ENCODE measurements around the gene ZNF398. TPM values are rescaled to one million over a fixed set of nuclear protein-coding genes. Genes with fewer than 3 reads are reported as not detected.

ZNF398 gene
- total and polyA plus RNA-seq, 5 donors from 2014 or later: 5.5 to 14.4 (median 11.9) TPM

Other genes starting within 250 kb of the ZNF398 start
- gene PDIA4, start 118.9 kb upstream of the ZNF398 start, total RNA-seq: 33.4 TPM
- gene PDIA4, start 118.9 kb upstream of the ZNF398 start, polyA plus RNA-seq: 10 to 100 TPM; 66.8 to 78.3 (median 72.6) TPM
- 6.3 TPM for gene ZNF786, start 56.7 kb upstream of the ZNF398 start, total RNA-seq
- 1 to 10 TPM; 1.5 to 9.9 (median 6.0) TPM for gene ZNF786, start 56.7 kb upstream of the ZNF398 start, polyA plus RNA-seq
- gene ZNF425, start 21.1 kb upstream of the ZNF398 start, total RNA-seq: 0.35 TPM
- gene ZNF425, start 21.1 kb upstream of the ZNF398 start, polyA plus RNA-seq: 1 to 10 TPM in 2 of 4 donors, under 1 TPM in 2; 0.64 to 1.4 (median 0.91) TPM
- gene ZNF282, start 48.1 kb downstream of the ZNF398 start, total RNA-seq: 18.6 TPM
- gene ZNF282, start 48.1 kb downstream of the ZNF398 start, polyA plus RNA-seq: 1 to 10 TPM in 3 of 4 donors, under 1 TPM in 1; 0.83 to 1.4 (median 1.2) TPM
- 14.2 TPM for gene ZNF212, start 92.2 kb downstream of the ZNF398 start, total RNA-seq
- gene ZNF212, start 92.2 kb downstream of the ZNF398 start, polyA plus RNA-seq: 10 to 100 TPM in 1 of 4 donors, 1 to 10 TPM in 3; 3.3 to 12.6 (median 6.4) TPM
- gene ZNF783, start 114.7 kb downstream of the ZNF398 start, total RNA-seq: 30.2 TPM
- gene ZNF783, start 114.7 kb downstream of the ZNF398 start, polyA plus RNA-seq: 1 to 10 TPM; 2.7 to 5.3 (median 4.7) TPM